ENCODE measurements around the gene NAXE.

Gene NAXE

DNA sequence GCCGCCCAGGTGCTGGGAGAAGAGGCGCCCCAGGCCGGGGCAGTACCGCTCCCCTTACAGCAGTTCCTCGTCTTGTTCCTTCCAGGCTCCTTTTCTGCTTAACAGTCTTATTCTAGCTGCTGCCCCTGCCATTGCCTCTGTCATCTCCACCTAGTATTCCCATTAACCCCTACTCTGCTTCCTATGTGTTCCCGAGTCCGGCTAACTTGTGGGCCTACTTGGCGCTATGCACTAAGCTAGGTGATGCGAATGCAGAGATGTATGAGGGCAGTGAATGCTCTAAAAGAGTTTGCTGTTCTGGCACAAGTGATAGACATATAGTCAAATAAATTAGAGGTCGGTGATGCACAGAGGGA lies 18.9 kb upstream of the NAXE start:
- TF ChIP-seq CTCF (IDR thresholded peaks at IDR 0.05; ENCODE audit: low read length): no peak
- TF ChIP-seq EZH2 (optimal IDR thresholded peaks at IDR 0.05; ENCODE audit: low read depth, low read length): no peak
- no peak for TF ChIP-seq EZH2phosphoT487 (IDR thresholded peaks at IDR 0.05; ENCODE audit: low read length)
- no peak for DNase-seq
- Histone ChIP-seq H3K79me2 (ENCODE audit: low read length) (peaks cover 20% of the 10 kb centered on the region; the same call in 1 of the 2 replicates), H3K4me3 (ENCODE audit: low read length) (peak overlapping the region; percentile 83), H3K9me3 (replicated peaks; ENCODE audit: insufficient read depth, low read length) (no peaks in the 10 kb centered on the region), H3K27me3 (replicated peaks; ENCODE audit: insufficient read depth, low read length) (no peaks in the 10 kb centered on the region), H3K4me1 (ENCODE audit: low read length) (peaks cover 8% of the 10 kb centered on the region), H3K4me2 (ENCODE audit: low read depth, low read length) (peak overlapping the region; percentile 84), H4K20me1 (ENCODE audit: insufficient read depth, low read length) (no peaks in the 10 kb centered on the region), H3F3A (ENCODE audit: insufficient read depth, low read length) (no peaks in the 10 kb centered on the region), H3K36me3 (replicated peaks; ENCODE audit: insufficient read depth, low read length) (no peaks in the 10 kb centered on the region), H3K9ac (ENCODE audit: low read length) (peak overlapping the region; percentile 44; the same call in 1 of the 2 replicates), H3K27ac (ENCODE audit: low read length) (no peak overlapping the region), H2AFZ (ENCODE audit: low read length) (peak overlapping the region; percentile 84), H3K9me2 (replicated peaks; ENCODE audit: insufficient read depth, low read length) (no peaks in the 10 kb centered on the region)

- Histone ChIP-seq H3K9me2 (replicated peaks; ENCODE audit: insufficient read depth, low read length) (no peaks in the 10 kb centered on the region), H3K9me3 (replicated peaks; ENCODE audit: insufficient read depth, low read length) (no peaks in the 10 kb centered on the region), H3K4me3 (ENCODE audit: low read length) (no peak overlapping the region), H3F3A (ENCODE audit: insufficient read depth, low read length) (no peaks in the 10 kb centered on the region), H3K36me3 (replicated peaks; ENCODE audit: insufficient read depth, low read length) (no peaks in the 10 kb centered on the region), H3K27ac (ENCODE audit: low read length) (no peak overlapping the region), H3K9ac (ENCODE audit: low read length) (no peak overlapping the region), H4K20me1 (ENCODE audit: insufficient read depth, low read length) (no peaks in the 10 kb centered on the region), H3K79me2 (ENCODE audit: low read length) (peaks cover 20% of the 10 kb centered on the region; the same call in 1 of the 2 replicates), H3K4me2 (ENCODE audit: low read depth, low read length) (no peak overlapping the region), H2AFZ (ENCODE audit: low read length) (no peak overlapping the region), H3K4me1 (ENCODE audit: low read length) (peaks cover 8% of the 10 kb centered on the region), H3K27me3 (replicated peaks; ENCODE audit: insufficient read depth, low read length) (no peaks in the 10 kb centered on the region)
- TF ChIP-seq EZH2 (optimal IDR thresholded peaks at IDR 0.05; ENCODE audit: low read depth, low read length) (no peak), EZH2phosphoT487 (IDR thresholded peaks at IDR 0.05; ENCODE audit: low read length) (no peak), CTCF (IDR thresholded peaks at IDR 0.05; ENCODE audit: low read length) (no peak)
- DNase-seq: no peak
Observed at GRCh38 chr1:156574039-156574633, 17.4 kb upstream of the NAXE start.

DNA sequence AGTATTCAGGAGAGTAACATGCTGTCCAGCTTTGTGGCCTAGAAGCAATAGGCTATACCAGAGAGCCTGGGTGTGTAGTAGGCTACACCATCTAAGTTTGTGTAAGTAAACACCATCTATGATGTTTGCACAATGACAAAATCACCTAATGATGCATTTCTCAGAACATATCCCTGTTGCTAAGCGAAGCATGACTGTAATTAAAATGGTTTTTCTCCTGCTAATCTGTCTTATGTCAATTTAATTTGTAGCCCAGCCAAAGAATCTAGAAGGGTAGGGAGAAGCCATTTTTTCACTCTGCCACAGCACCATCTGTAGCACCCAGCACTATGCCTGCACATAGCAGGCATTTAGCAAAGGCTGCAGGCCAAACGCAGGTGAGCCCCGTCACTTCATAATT lies 14.0 kb upstream of the NAXE start:
- no peaks in the 10 kb centered on the region for H3K9me3 ChIP-seq (replicated peaks; ENCODE audit: insufficient read depth, low read length)
- DNase-seq: no peak
- no peak for TF ChIP-seq EZH2phosphoT487 (IDR thresholded peaks at IDR 0.05; ENCODE audit: low read length)
- no peak for TF ChIP-seq EZH2 (optimal IDR thresholded peaks at IDR 0.05; ENCODE audit: low read depth, low read length)
- no peak for TF ChIP-seq CTCF (IDR thresholded peaks at IDR 0.05; ENCODE audit: low read length)
- no peak overlapping the region for H3K9ac ChIP-seq (ENCODE audit: low read length)
- no peaks in the 10 kb centered on the region for H3K9me2 ChIP-seq (replicated peaks; ENCODE audit: insufficient read depth, low read length)
- no peaks in the 10 kb centered on the region for H3K36me3 ChIP-seq (replicated peaks; ENCODE audit: insufficient read depth, low read length)
- no peaks in the 10 kb centered on the region for H3K79me2 ChIP-seq (ENCODE audit: low read length)
- no peak overlapping the region for H3K4me2 ChIP-seq (ENCODE audit: low read depth, low read length)
- H2AFZ ChIP-seq (ENCODE audit: low read length): no peak overlapping the region
- no peaks in the 10 kb centered on the region for H3K27me3 ChIP-seq (replicated peaks; ENCODE audit: insufficient read depth, low read length)
- H4K20me1 ChIP-seq (ENCODE audit: insufficient read depth, low read length): no peaks in the 10 kb centered on the region
- no peak overlapping the region for H3K27ac ChIP-seq (ENCODE audit: low read length)
- no peaks in the 10 kb centered on the region for H3F3A ChIP-seq (ENCODE audit: insufficient read depth, low read length)
- H3K4me1 ChIP-seq (ENCODE audit: low read length): no peaks in the 10 kb centered on the region
- H3K4me3 ChIP-seq (ENCODE audit: low read length): no peak overlapping the region

All from MM.1S (cell line).